Activated CD4-positive, CD25-positive, alpha-beta regulatory T cell treated with anti-CD3 and anti-CD28 coated beads, Interleukin-2, amount 50 U/mL, for 72 hours (primary cell): Measurements from ENCODE around the gene HNRNPLL.
A peak's percentile ranks its signal among the peaks of the same experiment; 100 is the strongest.
"Not testable (repeated sequence)": the region's sequence is repeated elsewhere in the genome, so short reads cannot be mapped to it uniquely, and the experiment has no call there.

Experiments
- DNase-seq: peaks from one replicate; pipeline ENCODE4 v3.0.0; 2021

The HNRNPLL gene

GRCh38 chr2:38602732-38603401 lies at the start of gene HNRNPLL:
Gene HNRNPLL (minus strand): TSS chr2:38602928. CDS start chr2:38602626, 302 bp downstream.
- DNase-seq, result peak; percentile 95

GRCh38 chr2:38650717-38651116 lies 48.0 kb upstream of the HNRNPLL start:
- DNase-seq, result no peak

GRCh38 chr2:38650012-38650411 lies 47.3 kb upstream of the HNRNPLL start:
- no peak for DNase-seq

- DNase-seq, result no peak
Observed at GRCh38 chr2:38649176-38649728, 46.5 kb upstream of the HNRNPLL start.

- no peak for DNase-seq
Observed at GRCh38 chr2:38648107-38648761, 45.5 kb upstream of the HNRNPLL start.

GRCh38 chr2:38643683-38644511 lies 41.2 kb upstream of the HNRNPLL start:
- DNase-seq, result not testable (repeated sequence)

- no peak for DNase-seq
Observed at GRCh38 chr2:38643021-38643671, 40.4 kb upstream of the HNRNPLL start.

- DNase-seq, result not testable (repeated sequence)
Observed at GRCh38 chr2:38642373-38643017, 39.8 kb upstream of the HNRNPLL start.

- no peak for DNase-seq
Observed at GRCh38 chr2:38636069-38636468, 33.3 kb upstream of the HNRNPLL start.

GRCh38 chr2:38635139-38635538 lies 32.4 kb upstream of the HNRNPLL start:
- DNase-seq, result no peak

- no peak for DNase-seq
Observed at GRCh38 chr2:38634684-38635083, 32.0 kb upstream of the HNRNPLL start.

GRCh38 chr2:38633895-38634294 lies 31.2 kb upstream of the HNRNPLL start:
- DNase-seq, result no peak

- DNase-seq, result no peak
Observed at GRCh38 chr2:38632980-38633379, 30.3 kb upstream of the HNRNPLL start.

GRCh38 chr2:38631976-38632375 lies 29.2 kb upstream of the HNRNPLL start:
- no peak for DNase-seq

- no peak for DNase-seq
Observed at GRCh38 chr2:38629684-38630083, 27.0 kb upstream of the HNRNPLL start.

- no peak for DNase-seq
Observed at GRCh38 chr2:38627391-38627790, 24.7 kb upstream of the HNRNPLL start.

- no peak for DNase-seq
Observed at GRCh38 chr2:38626326-38627035, 23.8 kb upstream of the HNRNPLL start.

- no peak for DNase-seq
Observed at GRCh38 chr2:38622210-38622609, 19.5 kb upstream of the HNRNPLL start.

- DNase-seq, result no peak
Observed at GRCh38 chr2:38621018-38621417, 18.3 kb upstream of the HNRNPLL start.

- no peak for DNase-seq
Observed at GRCh38 chr2:38620282-38620977, 17.7 kb upstream of the HNRNPLL start.
